Right lobe of liver (tissue), 4 donors: ENCODE measurements around the gene INO80E.

ENCODE experiments used
- CTCF ChIP-seq, 4 donors: fragments of 200-600 bp in 3 of 4; fragments of 450-650 bp in 1 of 4; IDR thresholded peaks; one replicate each; pipeline versions ENCODE4 v1.5.1 to v1.8.0; 2016 to 2022; ENCODE audit warnings: antibody characterized with exemption in 4 of 4, mild to moderate bottlenecking in 2 of 4
- POLR2A ChIP-seq: fragments of 450-650 bp; IDR thresholded peaks from one replicate; pipeline ENCODE4 v1.6.1; 2017; ENCODE audit warnings: antibody characterized with exemption, mild to moderate bottlenecking
- donor health status: DM: no; HTN: no; CAD: no.
- donor health status: DM: no; HTN: no; CAD: no.
- donor health status: DM: no; HTN: yes; CAD: no.

DNA sequence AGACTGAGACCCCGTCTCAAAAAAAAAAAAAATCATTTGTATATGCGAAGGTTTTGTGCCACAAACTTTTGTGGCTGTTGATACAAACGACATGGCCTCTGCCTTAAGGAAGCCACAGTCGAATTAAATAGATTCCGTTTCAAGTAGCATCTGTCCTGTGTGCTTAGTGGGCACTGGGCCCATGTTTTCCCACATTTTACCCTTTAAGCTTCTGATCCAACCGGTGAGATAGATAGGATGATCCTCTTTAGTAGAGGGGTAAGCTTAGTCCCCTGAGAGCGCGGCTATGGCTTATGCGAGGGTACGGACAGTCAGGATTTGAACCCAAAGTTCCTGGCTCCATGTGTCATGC is 34.9 kb upstream of the INO80E start:
- no peak for TF ChIP-seq CTCF (IDR thresholded peaks at IDR 0.05)
- no peak for TF ChIP-seq POLR2A
